RWPE2 (cell line): ENCODE measurements around the gene FBXO41.
"Not testable (repeated sequence)": the region's sequence is repeated elsewhere in the genome, so short reads cannot be mapped to it uniquely, and the experiment has no call there.

Source experiments
- ATAC-seq: fragments of 200-7000 bp; cut with Tn5 transposase; 3 replicates; pipeline ENCODE4 v1.9.1; 2021; ENCODE audit warnings: low read depth
- DNase-seq: peaks from one replicate; pipeline ENCODE4 v3.0.0-alpha.2; 2020; ENCODE audit warnings: low spot score
- H3K27ac ChIP-seq: fragments of 450-650 bp; 2 replicates; pipeline ENCODE4 v1.5.1; 2017; ENCODE audit warnings: mild to moderate bottlenecking; ENCODE audit not compliant: poor library complexity, severe bottlenecking
- H3K27me3 ChIP-seq: fragments of 250-450 bp; sonication (Bioruptor Pico); 2 replicates; pipeline ENCODE4 v1.5.1; 2021; ENCODE audit warnings: mild to moderate bottlenecking, moderate library complexity; ENCODE audit not compliant: insufficient read depth, poor library complexity, severe bottlenecking
- H3K36me3 ChIP-seq: fragments of 250-450 bp; sonication (Bioruptor Pico); 2 replicates; pipeline ENCODE4 v1.5.1; 2020; ENCODE audit warnings: low read depth, mild to moderate bottlenecking, moderate library complexity
- H3K4me1 ChIP-seq: fragments of 250-450 bp; sonication (Bioruptor Pico); 2 replicates; pipeline ENCODE4 v1.5.1; 2021; ENCODE audit warnings: mild to moderate bottlenecking, moderate library complexity; ENCODE audit not compliant: insufficient read depth, poor library complexity, severe bottlenecking
- H3K4me3 ChIP-seq: fragments of 250-450 bp; sonication (Bioruptor Pico); 2 replicates; pipeline ENCODE4 v1.5.1; 2021; ENCODE audit warnings: mild to moderate bottlenecking, moderate library complexity; ENCODE audit not compliant: severe bottlenecking
- H3K9me3 ChIP-seq: fragments of 250-450 bp; sonication (Bioruptor Pico); 2 replicates; pipeline ENCODE4 v1.5.1; 2021; ENCODE audit warnings: mild to moderate bottlenecking, moderate library complexity; ENCODE audit not compliant: severe bottlenecking
- TF ChIP-seq, protein P1 (sequence below): fragments of 450-650 bp; IDR thresholded peaks from one replicate; pipeline ENCODE4 v1.5.1; 2017; ENCODE audit warnings: mild to moderate bottlenecking, moderate library complexity; ENCODE audit not compliant: poor library complexity, severe bottlenecking

The FBXO41 gene

DNA sequence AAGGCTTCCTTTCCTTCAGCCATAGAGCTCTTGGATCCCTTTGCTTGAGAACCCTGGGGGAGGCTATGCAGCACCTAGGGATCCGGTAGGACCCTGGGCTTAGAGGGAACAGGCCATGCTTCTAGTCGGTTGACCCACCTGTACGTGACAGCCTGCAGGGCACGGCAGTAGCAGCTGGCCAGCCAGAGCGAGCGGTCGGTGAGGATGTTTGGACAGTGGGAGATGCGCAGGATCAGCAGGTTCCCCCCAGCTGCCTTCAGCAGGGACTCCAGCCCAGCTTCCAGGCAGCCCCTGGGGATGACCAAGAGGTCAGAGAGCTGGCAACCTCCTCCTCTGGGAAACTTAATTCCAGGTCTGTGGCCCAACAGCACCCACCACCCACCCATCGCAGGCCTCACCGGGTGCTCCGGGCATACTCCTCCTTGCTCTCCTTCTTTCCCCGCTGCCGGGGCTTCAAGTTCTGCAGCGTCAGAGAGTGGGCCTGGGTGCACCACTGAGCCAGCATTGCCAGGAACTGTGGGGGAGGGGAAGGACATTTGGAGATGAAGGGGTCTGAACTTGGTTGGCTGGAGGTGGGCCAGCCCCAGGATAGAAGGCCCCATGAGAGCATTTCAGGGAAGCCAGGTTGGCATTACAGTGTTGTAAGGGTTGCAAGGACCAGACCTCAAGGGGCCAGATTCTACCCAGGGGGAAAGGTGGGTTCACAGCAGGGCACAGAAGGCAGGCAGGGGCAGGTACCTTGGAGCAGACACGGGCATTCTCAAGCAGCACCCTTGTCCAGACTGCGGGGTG, 20.5 kb downstream of the FBXO41 start:
- H3K4me1 ChIP-seq = peaks cover 5% of the 10 kb centered on the region
- no peak overlapping the region for H3K4me3 ChIP-seq
- H3K27me3 ChIP-seq = no peaks in the 10 kb centered on the region
- H3K9me3 ChIP-seq = no peaks in the 10 kb centered on the region
- no peak overlapping the region for H3K27ac ChIP-seq
- no peaks in the 10 kb centered on the region for H3K36me3 ChIP-seq
- DNase-seq (no peak), ATAC-seq (no peak)
- TF ChIP-seq, protein P1, sequence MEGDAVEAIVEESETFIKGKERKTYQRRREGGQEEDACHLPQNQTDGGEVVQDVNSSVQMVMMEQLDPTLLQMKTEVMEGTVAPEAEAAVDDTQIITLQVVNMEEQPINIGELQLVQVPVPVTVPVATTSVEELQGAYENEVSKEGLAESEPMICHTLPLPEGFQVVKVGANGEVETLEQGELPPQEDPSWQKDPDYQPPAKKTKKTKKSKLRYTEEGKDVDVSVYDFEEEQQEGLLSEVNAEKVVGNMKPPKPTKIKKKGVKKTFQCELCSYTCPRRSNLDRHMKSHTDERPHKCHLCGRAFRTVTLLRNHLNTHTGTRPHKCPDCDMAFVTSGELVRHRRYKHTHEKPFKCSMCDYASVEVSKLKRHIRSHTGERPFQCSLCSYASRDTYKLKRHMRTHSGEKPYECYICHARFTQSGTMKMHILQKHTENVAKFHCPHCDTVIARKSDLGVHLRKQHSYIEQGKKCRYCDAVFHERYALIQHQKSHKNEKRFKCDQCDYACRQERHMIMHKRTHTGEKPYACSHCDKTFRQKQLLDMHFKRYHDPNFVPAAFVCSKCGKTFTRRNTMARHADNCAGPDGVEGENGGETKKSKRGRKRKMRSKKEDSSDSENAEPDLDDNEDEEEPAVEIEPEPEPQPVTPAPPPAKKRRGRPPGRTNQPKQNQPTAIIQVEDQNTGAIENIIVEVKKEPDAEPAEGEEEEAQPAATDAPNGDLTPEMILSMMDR = no peak

- DNase-seq, ATAC-seq, H3K27ac ChIP-seq, H3K27me3 ChIP-seq, H3K36me3 ChIP-seq, H3K9me3 ChIP-seq, H3K4me1 ChIP-seq, H3K4me3 ChIP-seq: not testable (repeated sequence)
Observed at GRCh38 chr2:73262691-73263429, 21.4 kb downstream of the FBXO41 start.

DNA sequence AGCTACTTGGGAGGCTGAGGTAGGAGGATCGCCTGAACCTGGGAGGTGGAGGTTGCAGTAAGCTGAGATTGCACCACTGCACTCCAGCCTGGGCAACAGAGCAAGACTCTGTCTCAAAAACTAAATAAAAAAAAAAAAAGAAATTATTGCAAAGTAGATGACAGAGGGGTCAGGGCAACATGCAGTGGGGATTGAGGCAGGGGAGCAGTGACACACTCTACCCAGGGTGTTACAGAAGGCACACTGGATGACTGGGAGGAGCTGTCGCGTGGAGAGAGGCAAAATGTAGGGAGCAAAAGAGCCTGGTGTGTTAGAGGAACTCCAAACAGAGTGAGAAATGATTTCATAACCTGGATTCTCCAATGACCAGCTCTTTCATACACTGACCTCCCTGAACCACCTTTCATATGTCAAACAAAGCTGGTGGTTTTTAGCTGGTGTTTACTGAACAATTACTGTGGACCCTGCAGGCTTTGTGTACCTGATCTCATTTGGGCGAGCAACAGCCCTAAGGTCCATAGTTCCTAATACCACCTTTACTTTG, 22.1 kb downstream of the FBXO41 start:
- Histone ChIP-seq H3K4me3 (no peak overlapping the region), H3K9me3 (no peaks in the 10 kb centered on the region), H3K27me3 (no peaks in the 10 kb centered on the region), H3K4me1 (no peaks in the 10 kb centered on the region), H3K27ac (no peak overlapping the region), H3K36me3 (no peaks in the 10 kb centered on the region)
- ATAC-seq = no peak
- TF ChIP-seq, protein P1 = no peak
- DNase-seq = no peak

GRCh38 chr2:73260338-73260984, 23.8 kb downstream of the FBXO41 start:
- Histone ChIP-seq H3K9me3 (no peaks in the 10 kb centered on the region), H3K36me3 (no peaks in the 10 kb centered on the region), H3K4me3 (no peak overlapping the region), H3K27ac (no peak overlapping the region), H3K27me3 (no peaks in the 10 kb centered on the region), H3K4me1 (peaks cover 2% of the 10 kb centered on the region)
- peak; percentile 56 for ATAC-seq
- DNase-seq = no peak
- TF ChIP-seq, protein P1 = peak; percentile 56

DNA sequence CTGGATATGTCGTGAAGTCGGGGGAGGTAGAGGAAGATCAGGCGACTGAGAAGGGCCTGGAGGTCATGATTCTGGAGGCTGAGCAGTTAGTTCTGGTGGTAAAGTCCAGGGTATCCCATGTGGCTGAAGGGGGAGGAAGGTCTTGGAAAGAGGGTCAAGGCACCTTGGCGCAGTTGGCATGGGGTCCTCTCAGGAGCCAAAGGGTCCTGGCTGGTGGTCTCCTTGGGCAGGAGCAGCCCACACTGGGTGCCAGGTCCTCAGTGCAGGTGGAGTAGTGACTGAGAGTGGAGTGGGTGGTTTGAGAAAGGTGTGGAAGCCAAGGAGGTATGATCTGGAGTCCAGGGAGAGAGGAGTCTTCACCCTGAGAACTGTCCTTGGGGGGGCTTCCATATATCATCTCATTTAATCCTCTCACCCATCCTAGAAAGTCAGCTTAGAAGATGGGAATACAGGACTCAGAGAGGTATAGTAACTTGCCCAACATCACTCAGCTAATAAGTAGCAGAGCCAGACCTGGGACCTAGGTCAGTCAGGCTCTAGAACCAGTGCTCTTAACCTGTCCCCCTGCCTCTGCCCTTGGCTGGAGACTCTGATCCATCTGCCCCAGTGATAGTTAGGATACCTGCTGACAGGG, 24.5 kb downstream of the FBXO41 start:
- ATAC-seq (no peak), DNase-seq (no peak)
- H3K9me3 ChIP-seq = no peaks in the 10 kb centered on the region
- H3K36me3 ChIP-seq = no peaks in the 10 kb centered on the region
- H3K4me1 ChIP-seq = peaks cover 7% of the 10 kb centered on the region
- no peak overlapping the region for H3K4me3 ChIP-seq
- H3K27me3 ChIP-seq = no peaks in the 10 kb centered on the region
- H3K27ac ChIP-seq = no peak overlapping the region
- TF ChIP-seq, protein P1 = no peak
